AG04449 (cell line): Measurements from ENCODE around the gene MRPS14.

Experiments
- CTCF ChIA-PET: fragments of 350-600 bp; formaldehyde crosslinking; extraction: SDS; loops from one replicate; lab custom pipeline; 2021; ENCODE audit warnings: antibody characterized with exemption; lab: Yijun Ruan, JAX
- POLR2A ChIA-PET: fragments of 400-600, 350-600 bp; formaldehyde crosslinking; extraction: SDS; loops from one replicate; lab custom pipeline; 2020; ENCODE audit warnings: antibody characterized with exemption, inconsistent platforms; lab: Yijun Ruan, JAX
- DNase-seq: peaks from one replicate; pipeline ENCODE4 v3.0.0-alpha.2; 2010; ENCODE audit warnings: low read depth, low spot score
- H3K4me3 ChIP-seq: 2 replicates; pipeline ENCODE4 v1.5.1; 2011; ENCODE audit warnings: low read depth, mild to moderate bottlenecking, control low read depth, low read length
- TF ChIP-seq, protein P1 (sequence below): IDR thresholded peaks from one replicate; pipeline ENCODE4 v1.5.1; 2011; ENCODE audit warnings: mild to moderate bottlenecking, moderate library complexity, low read length, control low read depth, inconsistent platforms; ENCODE audit not compliant: insufficient read depth; ENCODE audit errors: missing control alignments

The MRPS14 gene

DNA sequence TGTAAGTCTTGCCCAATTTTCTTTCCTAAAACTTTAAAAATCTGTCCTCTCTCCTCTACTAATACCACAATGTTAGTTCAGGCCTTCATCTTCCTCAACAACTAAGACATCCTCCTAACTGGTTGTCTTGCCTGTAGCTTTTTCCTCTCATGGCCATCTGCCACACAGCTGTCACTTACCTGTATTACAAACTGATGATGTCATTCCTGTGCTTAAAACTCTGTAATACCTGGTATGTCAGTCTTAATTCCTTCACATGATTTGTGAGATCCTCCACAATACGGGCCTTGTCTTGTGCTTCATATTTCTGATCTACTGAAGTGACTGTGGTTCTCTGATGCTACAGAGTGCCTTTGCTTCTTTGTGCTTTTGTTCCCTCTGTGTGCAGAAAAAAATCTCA lies 9.8 kb downstream of the MRPS14 start:
- POLR2A ChIA-PET = no interaction called here
- DNase-seq = no peak
- TF ChIP-seq, protein P1, sequence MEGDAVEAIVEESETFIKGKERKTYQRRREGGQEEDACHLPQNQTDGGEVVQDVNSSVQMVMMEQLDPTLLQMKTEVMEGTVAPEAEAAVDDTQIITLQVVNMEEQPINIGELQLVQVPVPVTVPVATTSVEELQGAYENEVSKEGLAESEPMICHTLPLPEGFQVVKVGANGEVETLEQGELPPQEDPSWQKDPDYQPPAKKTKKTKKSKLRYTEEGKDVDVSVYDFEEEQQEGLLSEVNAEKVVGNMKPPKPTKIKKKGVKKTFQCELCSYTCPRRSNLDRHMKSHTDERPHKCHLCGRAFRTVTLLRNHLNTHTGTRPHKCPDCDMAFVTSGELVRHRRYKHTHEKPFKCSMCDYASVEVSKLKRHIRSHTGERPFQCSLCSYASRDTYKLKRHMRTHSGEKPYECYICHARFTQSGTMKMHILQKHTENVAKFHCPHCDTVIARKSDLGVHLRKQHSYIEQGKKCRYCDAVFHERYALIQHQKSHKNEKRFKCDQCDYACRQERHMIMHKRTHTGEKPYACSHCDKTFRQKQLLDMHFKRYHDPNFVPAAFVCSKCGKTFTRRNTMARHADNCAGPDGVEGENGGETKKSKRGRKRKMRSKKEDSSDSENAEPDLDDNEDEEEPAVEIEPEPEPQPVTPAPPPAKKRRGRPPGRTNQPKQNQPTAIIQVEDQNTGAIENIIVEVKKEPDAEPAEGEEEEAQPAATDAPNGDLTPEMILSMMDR = no peak
- H3K4me3 ChIP-seq = no peak overlapping the region
- CTCF ChIA-PET = interaction anchor here (0.9 kb wide), 1 partner anchor 13 kb away, joined by 3 read pairs; no protein-coding TSS in a partner anchor

DNA sequence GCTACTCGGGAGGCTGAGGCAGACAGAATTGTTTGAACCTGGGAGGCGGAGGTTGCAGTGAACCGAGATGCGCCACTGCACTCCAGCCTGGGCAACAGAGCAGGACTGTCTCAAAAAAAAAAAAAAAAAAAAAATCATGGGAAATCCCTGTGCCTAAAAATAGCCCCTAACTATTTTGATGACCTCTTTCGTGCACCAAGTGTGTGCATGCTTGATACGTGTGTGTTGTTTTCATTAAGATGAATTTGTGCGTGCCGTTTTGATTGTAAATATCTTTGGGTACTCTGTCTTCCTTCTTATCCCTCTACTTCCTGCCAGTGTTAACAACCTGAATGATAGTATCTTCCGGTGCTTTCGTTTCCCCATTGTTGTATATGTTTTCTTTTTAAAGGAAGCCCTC lies 13.7 kb downstream of the MRPS14 start:
- TF ChIP-seq, protein P1 = no peak
- ChIA-PET CTCF (interaction anchor here (2.8 kb wide), 1 partner anchor 10 kb away, joined by 13 read pairs; the partner anchor contains the start of gene CACYBP), POLR2A (no interaction called here)
- H3K4me3 ChIP-seq = no peak overlapping the region
- no peak for DNase-seq

DNA sequence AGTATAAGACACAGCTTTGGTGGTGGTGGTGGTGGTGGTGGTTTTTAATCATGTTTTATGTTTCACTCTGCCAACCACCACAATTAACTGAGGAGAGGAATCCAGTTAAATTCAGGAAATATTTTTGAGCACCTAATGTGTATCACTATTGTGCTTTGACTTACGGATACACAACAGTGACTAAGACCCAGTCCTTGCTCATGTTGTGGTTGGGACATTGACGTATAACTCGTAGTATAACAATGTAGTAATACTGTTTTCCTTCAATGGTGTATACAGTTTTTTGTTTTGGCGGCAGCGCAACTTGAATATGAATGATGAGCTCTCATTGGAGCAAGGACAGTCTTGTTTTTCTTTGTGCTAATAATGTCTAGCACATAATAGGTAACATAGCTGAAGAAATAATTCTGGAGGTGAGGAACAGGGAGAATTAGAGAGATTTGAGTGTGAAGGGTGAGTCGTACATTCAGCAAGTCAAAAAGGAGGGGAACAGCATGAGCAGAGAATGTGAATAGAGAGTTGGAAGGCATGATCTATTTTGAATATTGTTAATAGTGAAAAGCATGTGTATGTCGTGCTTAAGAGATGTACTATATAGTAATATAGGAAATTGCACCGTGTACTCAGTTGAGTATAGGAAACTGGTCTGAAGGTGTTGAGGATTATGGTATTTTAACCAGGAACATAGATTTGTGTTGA lies 18.0 kb downstream of the MRPS14 start:
- TF ChIP-seq, protein P1 = no peak
- no peak overlapping the region for H3K4me3 ChIP-seq
- ChIA-PET CTCF (interaction anchor here (1.3 kb wide), 1 partner anchor 14 kb away, joined by 3 read pairs; no protein-coding TSS in a partner anchor), POLR2A (no interaction called here)
- DNase-seq = no peak

DNA sequence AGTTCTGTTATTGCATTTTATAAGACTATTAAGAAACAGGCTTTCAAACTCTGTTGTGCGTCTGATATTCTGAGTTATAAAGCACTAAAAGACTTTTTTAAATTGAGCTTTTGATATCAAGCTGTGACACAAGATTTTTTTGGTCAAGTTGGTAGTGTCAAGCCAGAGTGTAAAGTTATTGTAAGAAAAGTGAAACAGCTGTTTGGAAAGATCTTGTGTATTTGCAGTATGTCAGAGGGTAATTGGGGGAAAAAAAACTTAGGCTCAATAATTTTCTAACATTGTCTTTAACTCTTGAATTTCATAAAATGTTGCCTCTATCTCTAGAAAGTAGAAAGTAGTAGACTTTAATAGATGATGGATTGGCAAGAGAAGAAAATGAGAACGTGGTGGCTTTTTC lies 19.7 kb downstream of the MRPS14 start:
- ChIA-PET POLR2A (interaction anchor here (0.7 kb wide), 1 partner anchor 398 kb away, joined by 3 read pairs; no protein-coding TSS in a partner anchor), CTCF (interaction anchor here (1.4 to 1.5 kb wide), 2 partner anchors 12 to 26 kb away, joined by 3 read pairs; no protein-coding TSS in a partner anchor)
- H3K4me3 ChIP-seq = no peak overlapping the region
- TF ChIP-seq, protein P1 = no peak
- DNase-seq = no peak

DNA sequence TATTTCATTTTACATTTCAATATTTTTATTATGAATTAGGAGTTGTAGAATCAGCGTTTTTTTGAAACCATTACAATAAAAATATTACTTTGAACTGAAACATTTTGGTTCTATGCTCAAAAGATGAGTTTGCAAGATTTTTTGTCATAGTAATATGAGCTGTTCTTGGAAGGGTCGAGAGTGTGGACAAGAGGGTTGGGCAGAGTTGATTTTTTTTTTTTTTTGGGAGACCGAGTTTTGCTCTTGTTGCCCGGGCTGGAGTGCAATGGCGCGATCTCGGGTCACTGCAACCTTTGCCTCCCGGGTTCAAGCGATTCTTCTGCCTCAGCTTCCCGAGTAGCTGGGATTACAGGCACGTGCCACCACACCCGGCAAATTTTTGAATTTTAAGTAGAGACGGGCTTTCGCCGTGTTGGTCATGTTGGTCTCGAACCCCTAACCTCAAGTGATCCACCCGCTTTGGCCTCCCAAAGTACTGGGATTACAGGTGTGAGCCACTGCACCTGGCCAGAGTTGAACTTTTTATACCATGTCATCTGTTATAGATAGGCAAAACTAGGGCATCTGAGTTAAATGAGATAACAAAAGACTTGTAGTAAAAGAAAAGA lies 20.2 kb downstream of the MRPS14 start:
- TF ChIP-seq, protein P1 = no peak
- ChIA-PET POLR2A (interaction anchor here (0.7 kb wide), 1 partner anchor 398 kb away, joined by 3 read pairs; no protein-coding TSS in a partner anchor), CTCF (interaction anchor here (1.4 to 1.5 kb wide), 2 partner anchors 13 to 26 kb away, joined by 3 read pairs; no protein-coding TSS in a partner anchor)
- H3K4me3 ChIP-seq = no peak overlapping the region
- DNase-seq = no peak
